ENCODE results near the gene TFB1M.

The TFB1M gene

DNA sequence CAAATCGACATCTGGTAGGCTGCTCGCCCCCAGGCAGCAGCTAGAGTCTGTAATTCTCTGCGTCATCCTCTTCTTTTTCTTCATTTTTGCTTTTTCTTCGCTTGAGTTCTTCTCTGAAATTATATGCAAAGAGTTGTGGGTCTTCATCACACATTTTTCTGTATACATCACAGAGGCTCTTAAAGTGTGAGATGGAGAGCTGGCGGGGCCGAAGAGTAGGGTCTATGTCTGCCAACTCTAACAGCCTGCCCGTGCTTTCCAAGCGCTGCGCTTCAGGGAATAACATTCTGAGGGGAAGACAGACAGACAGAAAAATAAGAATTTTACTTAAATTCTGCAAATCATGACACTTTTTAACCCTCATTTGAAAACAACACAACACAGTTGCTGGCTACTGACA, 56.5 kb downstream of the TFB1M start:
- H3K79me2 ChIP-seq (ENCODE audit: insufficient read depth, low read depth), result no peaks in the 10 kb centered on the region

DNA sequence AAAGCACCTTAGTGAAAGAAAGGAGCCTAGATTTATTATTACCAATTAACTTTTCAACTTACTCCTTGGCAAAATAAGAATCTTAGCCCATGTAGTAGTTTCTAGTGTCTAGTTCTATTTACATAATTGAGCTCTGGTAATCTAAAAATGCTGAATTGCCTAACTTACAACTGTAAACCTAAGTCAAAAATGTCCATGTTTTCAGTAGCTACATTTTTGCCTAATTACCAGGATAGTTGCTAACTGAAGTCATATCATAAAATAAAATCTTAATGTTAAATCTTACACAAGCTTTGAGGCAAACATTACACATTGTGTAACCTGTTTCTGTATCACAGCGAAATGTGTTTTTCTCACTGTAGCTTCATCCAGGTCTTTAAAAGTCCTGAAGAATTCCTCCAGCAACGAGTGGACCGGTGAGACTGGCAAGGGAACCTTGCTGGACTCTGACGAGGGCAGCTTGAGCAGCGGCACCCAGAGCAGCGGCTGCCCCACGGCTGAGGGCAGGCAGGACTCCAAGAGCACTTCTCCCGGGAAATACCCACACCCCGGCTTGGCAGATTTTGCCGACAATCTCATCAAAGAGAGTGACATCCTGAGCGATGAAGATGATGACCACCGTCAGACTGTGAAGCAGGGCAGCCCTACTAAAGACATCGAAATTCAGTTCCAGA, 58.0 kb downstream of the TFB1M start:
- Histone ChIP-seq H3K4me1 (ENCODE audit: low read depth, poor library complexity, severe bottlenecking) (peaks cover 25% of the 10 kb centered on the region), H3K79me2 (ENCODE audit: insufficient read depth, low read depth) (no peaks in the 10 kb centered on the region), H3K27me3 (ENCODE audit: insufficient read depth, low read depth) (no peaks in the 10 kb centered on the region), H3K27ac (no peak overlapping the region), H2AFZ (ENCODE audit: low read depth) (no peak overlapping the region), H3K4me3 (IDR thresholded peaks at IDR 0.05; ENCODE audit: insufficient read depth, low read depth, low read length) (no peak overlapping the region), H3K9ac (no peak overlapping the region), H3K36me3 (ENCODE audit: insufficient read depth) (no peaks in the 10 kb centered on the region), H3K4me2 (no peak overlapping the region), H4K20me1 (ENCODE audit: insufficient read depth) (no peaks in the 10 kb centered on the region)
- TF ChIP-seq, protein P1, sequence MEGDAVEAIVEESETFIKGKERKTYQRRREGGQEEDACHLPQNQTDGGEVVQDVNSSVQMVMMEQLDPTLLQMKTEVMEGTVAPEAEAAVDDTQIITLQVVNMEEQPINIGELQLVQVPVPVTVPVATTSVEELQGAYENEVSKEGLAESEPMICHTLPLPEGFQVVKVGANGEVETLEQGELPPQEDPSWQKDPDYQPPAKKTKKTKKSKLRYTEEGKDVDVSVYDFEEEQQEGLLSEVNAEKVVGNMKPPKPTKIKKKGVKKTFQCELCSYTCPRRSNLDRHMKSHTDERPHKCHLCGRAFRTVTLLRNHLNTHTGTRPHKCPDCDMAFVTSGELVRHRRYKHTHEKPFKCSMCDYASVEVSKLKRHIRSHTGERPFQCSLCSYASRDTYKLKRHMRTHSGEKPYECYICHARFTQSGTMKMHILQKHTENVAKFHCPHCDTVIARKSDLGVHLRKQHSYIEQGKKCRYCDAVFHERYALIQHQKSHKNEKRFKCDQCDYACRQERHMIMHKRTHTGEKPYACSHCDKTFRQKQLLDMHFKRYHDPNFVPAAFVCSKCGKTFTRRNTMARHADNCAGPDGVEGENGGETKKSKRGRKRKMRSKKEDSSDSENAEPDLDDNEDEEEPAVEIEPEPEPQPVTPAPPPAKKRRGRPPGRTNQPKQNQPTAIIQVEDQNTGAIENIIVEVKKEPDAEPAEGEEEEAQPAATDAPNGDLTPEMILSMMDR (conservative IDR thresholded peaks at IDR 0.05; ENCODE audit: low read depth, low read length), result no peak

More for the DNA sequence above, 56.5 kb downstream of the TFB1M start:
- Histone ChIP-seq H3K4me1 (ENCODE audit: low read depth, poor library complexity, severe bottlenecking) (peaks cover 40% of the 10 kb centered on the region), H3K27ac (no peak overlapping the region), H3K9ac (no peak overlapping the region), H2AFZ (ENCODE audit: low read depth) (no peak overlapping the region), H3K36me3 (ENCODE audit: insufficient read depth) (no peaks in the 10 kb centered on the region), H3K27me3 (ENCODE audit: insufficient read depth, low read depth) (no peaks in the 10 kb centered on the region), H4K20me1 (ENCODE audit: insufficient read depth) (no peaks in the 10 kb centered on the region), H3K4me3 (IDR thresholded peaks at IDR 0.05; ENCODE audit: insufficient read depth, low read depth, low read length) (no peak overlapping the region), H3K4me2 (no peak overlapping the region)
- TF ChIP-seq, protein P1 (conservative IDR thresholded peaks at IDR 0.05; ENCODE audit: low read depth, low read length), result no peak

DNA sequence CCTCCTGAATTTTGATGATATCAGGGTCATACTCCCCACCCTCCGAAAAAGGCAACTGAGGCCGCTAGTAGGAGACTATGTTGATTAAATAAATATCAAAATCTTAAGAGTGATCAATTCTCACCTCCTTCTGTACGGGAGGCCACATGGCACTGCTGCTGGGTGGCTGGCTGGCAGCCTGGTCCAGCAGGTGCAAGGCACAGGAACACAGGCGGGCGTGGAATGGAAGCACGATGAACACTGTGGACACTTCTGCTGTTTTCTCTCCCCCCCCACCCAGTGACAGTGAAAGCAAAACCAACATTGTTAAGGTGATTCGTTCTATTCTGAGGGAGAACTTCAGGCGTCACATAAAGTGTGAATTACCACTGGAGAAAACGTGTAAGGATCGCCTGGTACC, 60.1 kb downstream of the TFB1M start:
- Histone ChIP-seq H4K20me1 (ENCODE audit: insufficient read depth) (no peaks in the 10 kb centered on the region), H3K27ac (no peak overlapping the region), H3K79me2 (ENCODE audit: insufficient read depth, low read depth) (no peaks in the 10 kb centered on the region), H3K4me3 (IDR thresholded peaks at IDR 0.05; ENCODE audit: insufficient read depth, low read depth, low read length) (no peak overlapping the region), H3K36me3 (ENCODE audit: insufficient read depth) (no peaks in the 10 kb centered on the region), H3K27me3 (ENCODE audit: insufficient read depth, low read depth) (no peaks in the 10 kb centered on the region), H3K4me1 (ENCODE audit: low read depth, poor library complexity, severe bottlenecking) (peaks cover 4% of the 10 kb centered on the region), H3K9ac (no peak overlapping the region), H3K4me2 (no peak overlapping the region), H2AFZ (ENCODE audit: low read depth) (no peak overlapping the region)
- TF ChIP-seq, protein P1 (conservative IDR thresholded peaks at IDR 0.05; ENCODE audit: low read depth, low read length), result no peak

DNA sequence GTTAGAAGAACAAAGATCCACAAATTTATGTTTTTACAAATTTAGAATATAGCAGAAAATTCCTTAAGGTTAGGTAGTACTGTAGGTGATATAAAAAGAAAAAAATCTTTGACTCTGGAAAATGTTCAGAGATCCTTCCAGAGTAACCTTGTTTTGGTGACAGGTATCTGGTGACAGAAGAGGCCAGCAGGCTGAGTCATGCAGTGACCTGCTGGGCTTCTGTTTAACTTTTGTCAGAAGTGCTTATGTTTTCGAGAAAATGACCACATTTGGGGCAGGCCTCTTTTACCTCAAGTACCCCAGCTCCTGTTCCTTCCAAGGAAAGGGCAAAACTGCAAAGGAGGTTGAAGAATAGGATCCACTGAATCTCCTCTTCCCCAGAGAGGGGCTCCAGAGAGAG, 60.9 kb downstream of the TFB1M start:
- Histone ChIP-seq H2AFZ (ENCODE audit: low read depth) (no peak overlapping the region), H3K27ac (no peak overlapping the region), H3K79me2 (ENCODE audit: insufficient read depth, low read depth) (no peaks in the 10 kb centered on the region), H3K4me2 (no peak overlapping the region), H3K9ac (no peak overlapping the region), H3K27me3 (ENCODE audit: insufficient read depth, low read depth) (no peaks in the 10 kb centered on the region), H4K20me1 (ENCODE audit: insufficient read depth) (no peaks in the 10 kb centered on the region), H3K4me3 (IDR thresholded peaks at IDR 0.05; ENCODE audit: insufficient read depth, low read depth, low read length) (no peak overlapping the region), H3K36me3 (ENCODE audit: insufficient read depth) (no peaks in the 10 kb centered on the region), H3K4me1 (ENCODE audit: low read depth, poor library complexity, severe bottlenecking) (peaks cover 3% of the 10 kb centered on the region)
- TF ChIP-seq, protein P1 (conservative IDR thresholded peaks at IDR 0.05; ENCODE audit: low read depth, low read length), result no peak
